Omental fat pad (tissue), 4 donors: Measurements from ENCODE around the gene BHLHE40. TPM values are rescaled to one million over a fixed set of nuclear protein-coding genes. Genes with fewer than 3 reads are reported as not detected.

Experiments used
- ATAC-seq: fragments of 150-250 bp; one replicate; pipeline ENCODE4 v1.9.1; 2016; ENCODE audit warnings: mild to moderate bottlenecking, moderate library complexity; ENCODE audit not compliant: low FRiP score
- DNase-seq: peaks from one replicate; pipeline ENCODE4 v3.0.0-alpha.2; 2019; ENCODE audit warnings: low spot score
- CTCF ChIP-seq, 3 donors: fragments of 450-650 bp; IDR thresholded peaks; one replicate each; pipeline ENCODE4 v1.5.1; 2016 to 2017; ENCODE audit warnings: antibody characterized with exemption in 3 of 3, mild to moderate bottlenecking in 3 of 3, moderate library complexity in 2 of 3
- total RNA-seq, 4 donors: library from RNA; depleted of rRNA; stranded (reverse); fragments of >200 nt; gene quantifications; one replicate each; pipeline ENCODE4 v1.1.0, GENCODE V29; 2016

Gene BHLHE40
- total RNA-seq, 4 donors from 2014 or later = 16.3 to 101 (median 59.1) TPM

- DNase-seq (no peak), ATAC-seq (no peak)
- no peak for TF ChIP-seq CTCF (IDR thresholded peaks at IDR 0.05)
These were observed 40.0 kb upstream of the BHLHE40 start for GRCh38 chr3:4939276-4939675.

GRCh38 chr3:4940985-4941384 is 38.3 kb upstream of the BHLHE40 start:
- DNase-seq = no peak
- ATAC-seq = no peak
- no peak for TF ChIP-seq CTCF (IDR thresholded peaks at IDR 0.05)

- DNase-seq (no peak), ATAC-seq (no peak)
- TF ChIP-seq CTCF (IDR thresholded peaks at IDR 0.05) = no peak
These were observed 35.7 kb upstream of the BHLHE40 start for GRCh38 chr3:4943549-4943948.

GRCh38 chr3:4945324-4945723 is 33.9 kb upstream of the BHLHE40 start:
- ATAC-seq = no peak
- TF ChIP-seq CTCF (IDR thresholded peaks at IDR 0.05) = no peak
- no peak for DNase-seq

- no peak for DNase-seq
- ATAC-seq = no peak
- no peak for TF ChIP-seq CTCF (IDR thresholded peaks at IDR 0.05)
These were observed 32.2 kb upstream of the BHLHE40 start for GRCh38 chr3:4947028-4947427.

- no peak for TF ChIP-seq CTCF (IDR thresholded peaks at IDR 0.05)
- ATAC-seq (no peak), DNase-seq (no peak)
These were observed 30.8 kb upstream of the BHLHE40 start for GRCh38 chr3:4948395-4948794.

GRCh38 chr3:4949004-4949403 is 30.2 kb upstream of the BHLHE40 start:
- no peak for TF ChIP-seq CTCF (IDR thresholded peaks at IDR 0.05)
- ATAC-seq (no peak), DNase-seq (no peak)
